CD1c-positive myeloid dendritic cell (primary cell): Measurements from ENCODE around the gene ELOVL3.

Experiments
- DNase-seq: peaks from one replicate; pipeline ENCODE4 v3.0.0-alpha.2; 2016; ENCODE audit errors: extremely low spot score

The ELOVL3 gene

GRCh38 chr10:102254426-102254825, 28.3 kb downstream of the ELOVL3 start:
- DNase-seq = no peak

- DNase-seq = no peak
These were observed 29.3 kb downstream of the ELOVL3 start for GRCh38 chr10:102255404-102255803.

DNA sequence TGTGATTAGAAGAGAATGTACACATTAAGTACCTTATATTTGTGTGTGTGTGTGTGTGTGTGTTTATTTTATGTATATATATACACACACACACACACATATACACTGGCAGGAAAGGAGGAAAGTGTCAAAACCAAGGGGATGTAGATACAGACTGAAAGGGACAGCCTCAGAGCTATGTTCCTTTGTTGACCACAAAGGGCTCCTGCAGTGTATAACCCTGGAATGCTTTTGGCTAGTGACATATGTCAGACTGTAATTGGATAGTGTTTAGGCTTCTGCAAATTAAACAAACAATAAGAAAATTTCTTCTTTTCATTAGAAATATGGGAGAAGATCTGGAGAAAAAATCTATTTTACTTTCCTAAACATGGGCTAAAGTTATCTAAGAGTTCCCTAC, 35.1 kb downstream of the ELOVL3 start:
- no peak for DNase-seq

GRCh38 chr10:102261842-102262241, 35.7 kb downstream of the ELOVL3 start:
- no peak for DNase-seq

DNA sequence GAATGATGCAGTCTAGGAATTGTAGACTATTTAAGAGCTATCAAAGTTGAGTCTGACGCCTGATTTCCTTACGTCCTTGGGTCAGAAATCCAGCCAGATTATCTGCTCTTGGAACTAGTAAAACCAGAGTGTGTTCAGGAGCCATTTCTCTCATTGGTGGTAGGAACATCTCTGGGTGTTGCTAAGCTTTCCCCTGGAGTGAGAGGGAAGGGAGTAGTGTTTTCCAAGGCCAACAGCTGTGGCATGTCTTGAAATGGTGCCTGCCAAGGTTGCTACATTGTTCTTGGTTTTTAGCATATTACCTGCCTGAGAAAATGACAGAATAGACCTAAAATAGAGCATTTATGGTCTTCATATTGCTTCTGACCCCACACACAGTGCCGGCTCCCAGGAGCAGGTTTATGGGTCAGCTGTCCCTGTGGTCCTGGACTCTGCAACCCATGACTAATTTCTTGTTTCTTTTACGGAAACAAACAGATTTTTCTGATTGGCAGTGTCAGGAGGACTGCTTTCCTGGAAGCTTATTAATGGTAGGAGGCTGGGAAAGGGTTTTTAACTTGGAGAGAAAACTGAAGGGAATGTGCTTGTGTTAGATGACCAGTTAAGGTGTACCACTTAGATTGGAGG, 36.8 kb downstream of the ELOVL3 start:
- DNase-seq = no peak

GRCh38 chr10:102264371-102264770, 38.3 kb downstream of the ELOVL3 start:
- DNase-seq = no peak

- no peak for DNase-seq
These were observed 40.6 kb downstream of the ELOVL3 start for GRCh38 chr10:102266670-102267069.

GRCh38 chr10:102267748-102268147, 41.6 kb downstream of the ELOVL3 start:
- no peak for DNase-seq

DNA sequence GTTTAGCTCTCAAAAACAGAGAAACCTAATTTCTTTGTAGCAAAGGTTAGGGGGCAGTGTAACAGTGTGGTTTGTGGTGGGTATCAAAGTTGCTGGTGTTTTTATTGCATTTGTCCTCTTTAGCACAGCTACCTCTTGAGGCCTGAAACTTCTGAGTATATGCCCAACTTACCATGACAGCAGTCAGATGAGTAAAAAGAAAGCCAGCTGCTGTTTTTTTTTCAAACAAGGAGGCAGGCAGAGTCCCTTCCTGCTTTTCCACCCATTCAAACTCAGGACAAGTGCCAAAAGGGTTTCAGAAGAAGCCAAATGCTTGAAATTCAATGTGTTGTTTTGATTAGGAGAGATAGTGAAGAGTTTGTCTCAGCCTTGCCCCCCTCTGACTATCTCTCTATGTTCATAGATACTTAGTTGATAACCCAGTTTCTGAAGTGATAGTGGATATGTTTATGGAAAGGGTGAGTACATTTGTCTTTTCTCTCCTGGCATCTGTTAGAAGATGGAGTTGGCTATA, 42.3 kb downstream of the ELOVL3 start:
- no peak for DNase-seq

DNA sequence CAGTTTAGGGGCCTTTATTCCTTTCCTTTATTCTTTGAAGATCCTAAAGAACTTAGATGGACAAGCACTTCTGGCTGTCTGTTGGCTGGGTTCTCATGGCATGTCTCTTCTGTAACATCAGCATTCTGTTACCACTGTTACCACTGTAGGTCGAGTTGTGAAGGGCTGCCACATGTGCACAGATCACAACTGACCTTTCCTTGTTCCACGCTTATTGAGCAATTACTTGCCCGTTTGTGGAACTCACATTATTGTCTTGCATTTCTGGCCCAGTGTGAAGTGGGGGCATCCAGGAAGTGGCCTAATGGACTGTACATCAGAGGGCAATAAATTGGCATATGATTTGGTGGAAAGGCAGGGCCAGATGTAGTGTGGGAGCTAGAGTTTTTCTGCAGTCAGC, 42.9 kb downstream of the ELOVL3 start:
- peak; percentile 5 for DNase-seq

- no peak for DNase-seq
These were observed 48.0 kb downstream of the ELOVL3 start for GRCh38 chr10:102274062-102274461.

DNA sequence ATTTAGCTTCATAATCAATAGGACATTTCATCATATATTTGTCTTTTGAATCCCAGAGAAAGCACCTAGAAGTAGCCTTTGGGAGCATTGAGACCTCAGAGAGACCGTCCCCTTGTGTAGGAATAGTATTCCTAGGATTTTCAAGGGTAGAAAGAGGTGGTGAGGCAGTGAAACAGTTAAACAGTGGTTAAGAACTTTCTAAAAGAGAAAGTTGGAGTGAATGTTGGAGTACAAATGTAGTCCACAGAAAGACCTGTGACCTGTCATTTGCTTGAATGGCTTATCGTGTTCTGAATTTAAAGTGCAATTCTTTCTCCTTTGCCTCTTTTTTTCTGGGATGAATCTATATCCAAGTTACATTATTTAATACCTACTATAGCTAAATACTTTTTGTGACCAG, 49.2 kb downstream of the ELOVL3 start:
- no peak for DNase-seq

- DNase-seq = no peak
These were observed 53.0 kb downstream of the ELOVL3 start for GRCh38 chr10:102279104-102279503.
